ENCODE measurements around the gene SAXO1. TPM values are rescaled to one million over a fixed set of nuclear protein-coding genes. Genes with fewer than 3 reads are reported as not detected.

The SAXO1 gene
- total and polyA plus RNA-seq, 2 experiments from 2014 or later = 0.04 TPM; not detected in 1

DNA sequence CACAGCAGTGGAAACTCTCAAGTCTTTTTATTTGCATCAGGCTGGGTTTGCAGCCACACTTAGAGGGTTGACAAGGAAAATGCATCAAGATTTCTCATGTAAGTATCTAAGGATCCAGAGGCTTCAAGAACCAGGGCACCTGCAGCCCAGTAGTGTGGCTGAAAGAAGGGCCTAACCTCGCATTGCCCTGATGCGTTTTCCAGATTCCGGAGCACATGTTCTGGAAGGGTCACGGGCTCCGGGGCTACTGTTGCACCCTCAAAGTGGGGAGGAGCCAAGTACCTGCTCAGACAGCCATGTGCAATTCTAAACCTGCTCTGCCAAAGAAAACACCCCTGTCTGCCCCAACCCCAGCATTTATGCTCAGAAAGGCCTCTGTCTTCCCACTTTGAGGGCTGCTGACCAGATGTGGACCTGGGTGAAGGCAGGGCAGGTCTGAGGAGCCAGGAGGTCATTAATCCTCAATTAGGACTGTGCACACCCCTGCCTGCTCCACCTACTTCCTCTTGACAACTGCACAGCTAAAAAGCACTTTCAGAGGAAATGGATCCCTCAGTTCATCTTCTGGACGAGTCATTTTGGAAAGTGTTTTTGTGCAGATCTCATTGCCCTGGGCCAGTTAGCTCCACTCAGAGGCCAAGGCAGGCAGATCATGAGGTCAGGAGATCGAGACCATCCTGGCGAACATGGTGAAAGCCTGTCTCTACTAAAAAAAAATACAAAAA, 110.7 kb downstream of the SAXO1 start:
- DNase-seq (ENCODE audit: low spot score) = no peak
- Histone ChIP-seq H3K4me2 (no peak overlapping the region), H3K4me1 (ENCODE audit: insufficient read depth) (no peaks in the 10 kb centered on the region), H3K36me3 (replicated peaks; ENCODE audit: insufficient read depth, low read depth) (no peaks in the 10 kb centered on the region), H3K9me2 (replicated peaks; ENCODE audit: insufficient read depth) (no peaks in the 10 kb centered on the region), H3K27me3 (no peaks in the 10 kb centered on the region), H3K79me2 (no peaks in the 10 kb centered on the region), H3K9me3 (ENCODE audit: low read depth) (no peaks in the 10 kb centered on the region), H3K4me3 (no peak overlapping the region), H2AFZ (no peak overlapping the region), H3K27ac (no peak overlapping the region), H4K20me1 (ENCODE audit: insufficient read depth, poor library complexity, severe bottlenecking) (no peaks in the 10 kb centered on the region)
- WGBS (ENCODE audit: low lambda C conversion rate, missing lambda C conversion rate) = 87% methylated on average over 8 of the region's 8 CpGs
- no peak for TF ChIP-seq EZH2phosphoT487 (IDR thresholded peaks at IDR 0.05; ENCODE audit: low read depth, severe bottlenecking, unreplicated experiment)

DNA sequence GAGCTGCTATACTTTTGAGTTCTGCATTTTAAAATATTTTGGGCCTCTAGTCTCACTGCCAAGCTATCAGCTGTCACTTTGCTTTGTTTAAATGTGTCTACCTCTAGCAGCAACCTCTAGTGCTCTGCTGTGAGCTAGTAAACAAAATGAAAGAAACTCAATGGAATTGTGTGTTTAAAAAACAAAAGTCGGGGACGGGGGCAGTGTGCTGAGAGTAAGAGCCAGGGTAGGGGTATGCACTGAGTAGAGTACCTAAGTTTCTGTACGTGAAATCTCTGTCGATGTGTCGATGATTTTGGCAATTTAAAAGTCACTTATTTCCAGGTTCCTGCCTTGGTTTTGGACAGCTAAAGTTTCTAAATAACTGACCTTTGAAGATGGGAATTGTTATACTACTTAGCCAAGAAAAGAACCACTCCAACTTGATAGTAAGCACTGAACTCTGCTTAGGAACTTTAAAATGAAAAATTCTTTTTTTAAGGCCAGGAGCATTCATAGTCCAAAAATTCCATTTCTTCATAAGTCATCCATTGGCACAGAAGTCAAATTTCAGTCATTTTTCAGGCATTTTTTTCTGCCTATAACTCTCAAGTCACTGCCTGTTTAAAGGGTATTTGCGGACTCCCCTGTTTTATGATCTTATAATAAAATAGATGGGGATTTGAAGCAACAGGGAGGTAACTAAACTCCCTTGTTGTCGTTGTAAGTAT, 111.5 kb downstream of the SAXO1 start:
- Histone ChIP-seq H3K27ac (no peak overlapping the region), H2AFZ (no peak overlapping the region)
- TF ChIP-seq EZH2 (IDR thresholded peaks at IDR 0.05; ENCODE audit: borderline replicate concordance) (no peak), EZH2phosphoT487 (IDR thresholded peaks at IDR 0.05; ENCODE audit: low read depth, severe bottlenecking, unreplicated experiment) (no peak)
- TF ChIP-seq, protein P1, sequence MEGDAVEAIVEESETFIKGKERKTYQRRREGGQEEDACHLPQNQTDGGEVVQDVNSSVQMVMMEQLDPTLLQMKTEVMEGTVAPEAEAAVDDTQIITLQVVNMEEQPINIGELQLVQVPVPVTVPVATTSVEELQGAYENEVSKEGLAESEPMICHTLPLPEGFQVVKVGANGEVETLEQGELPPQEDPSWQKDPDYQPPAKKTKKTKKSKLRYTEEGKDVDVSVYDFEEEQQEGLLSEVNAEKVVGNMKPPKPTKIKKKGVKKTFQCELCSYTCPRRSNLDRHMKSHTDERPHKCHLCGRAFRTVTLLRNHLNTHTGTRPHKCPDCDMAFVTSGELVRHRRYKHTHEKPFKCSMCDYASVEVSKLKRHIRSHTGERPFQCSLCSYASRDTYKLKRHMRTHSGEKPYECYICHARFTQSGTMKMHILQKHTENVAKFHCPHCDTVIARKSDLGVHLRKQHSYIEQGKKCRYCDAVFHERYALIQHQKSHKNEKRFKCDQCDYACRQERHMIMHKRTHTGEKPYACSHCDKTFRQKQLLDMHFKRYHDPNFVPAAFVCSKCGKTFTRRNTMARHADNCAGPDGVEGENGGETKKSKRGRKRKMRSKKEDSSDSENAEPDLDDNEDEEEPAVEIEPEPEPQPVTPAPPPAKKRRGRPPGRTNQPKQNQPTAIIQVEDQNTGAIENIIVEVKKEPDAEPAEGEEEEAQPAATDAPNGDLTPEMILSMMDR (IDR thresholded peaks at IDR 0.05; ENCODE audit: poor library complexity) = no peak

DNA sequence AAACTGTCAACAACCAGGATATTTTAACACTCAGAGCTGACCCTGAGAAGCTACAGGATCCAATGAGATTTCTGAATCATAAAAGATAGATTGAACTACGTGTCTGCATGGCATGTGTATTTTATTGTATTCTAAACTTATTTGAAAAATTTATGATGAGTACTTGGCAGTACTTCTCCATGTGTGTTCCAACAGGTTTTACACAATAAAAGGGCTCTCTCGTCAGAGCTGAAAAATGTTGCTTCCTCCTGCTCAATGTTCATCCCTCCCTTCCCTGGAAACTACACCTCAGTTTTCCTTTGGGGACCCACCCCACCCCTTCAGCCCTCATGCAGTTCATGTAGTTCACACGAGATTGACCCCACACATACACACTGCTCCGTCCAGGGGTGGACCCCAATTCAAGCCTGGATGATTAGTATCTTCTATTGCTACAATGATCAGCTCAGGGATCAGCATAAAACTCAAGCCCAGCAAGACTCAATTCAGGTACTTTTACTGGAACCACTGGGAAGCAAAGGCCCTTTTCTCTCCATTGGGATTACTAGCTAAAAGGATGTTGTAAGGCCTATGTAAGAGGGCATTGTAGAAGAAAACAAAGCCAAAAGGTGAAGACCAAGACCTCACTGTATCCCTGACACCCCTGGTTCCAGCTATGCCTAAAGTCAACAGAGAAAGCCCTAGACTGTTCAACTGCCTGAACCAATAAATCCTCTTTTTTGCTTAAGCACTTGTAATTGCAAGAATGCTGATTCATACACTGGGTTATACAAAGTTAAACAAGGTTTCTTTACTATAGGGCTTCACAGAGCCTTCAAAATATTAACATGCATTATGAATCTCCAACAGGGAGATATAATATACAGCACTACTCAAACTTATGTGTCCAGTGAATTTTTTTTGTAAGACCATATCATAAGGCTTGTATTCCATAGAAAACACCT, 112.6 kb downstream of the SAXO1 start:
- 82% methylated on average over 4 of the region's 4 CpGs for WGBS (ENCODE audit: low lambda C conversion rate, missing lambda C conversion rate)

More for the DNA sequence above, 111.5 kb downstream of the SAXO1 start:
- Histone ChIP-seq H3K4me3 (no peak overlapping the region), H3K27me3 (no peaks in the 10 kb centered on the region), H3K79me2 (no peaks in the 10 kb centered on the region), H3K36me3 (replicated peaks; ENCODE audit: insufficient read depth, low read depth) (no peaks in the 10 kb centered on the region), H3K4me2 (no peak overlapping the region), H3K9me2 (replicated peaks; ENCODE audit: insufficient read depth) (no peaks in the 10 kb centered on the region), H3K9me3 (ENCODE audit: low read depth) (no peaks in the 10 kb centered on the region), H3K4me1 (ENCODE audit: insufficient read depth) (no peaks in the 10 kb centered on the region), H4K20me1 (ENCODE audit: insufficient read depth, poor library complexity, severe bottlenecking) (no peaks in the 10 kb centered on the region)
- 72% methylated on average over 7 of the region's 7 CpGs for WGBS (ENCODE audit: low lambda C conversion rate, missing lambda C conversion rate)
- no peak for DNase-seq (ENCODE audit: low spot score)

More for the DNA sequence above, 112.6 kb downstream of the SAXO1 start:
- no peaks in the 10 kb centered on the region for H4K20me1 ChIP-seq (ENCODE audit: insufficient read depth, poor library complexity, severe bottlenecking)
- H3K9me3 ChIP-seq (ENCODE audit: low read depth) = no peaks in the 10 kb centered on the region
- no peak overlapping the region for H2AFZ ChIP-seq
- no peaks in the 10 kb centered on the region for H3K9me2 ChIP-seq (replicated peaks; ENCODE audit: insufficient read depth)
- no peaks in the 10 kb centered on the region for H3K79me2 ChIP-seq
- H3K4me2 ChIP-seq = no peak overlapping the region
- H3K4me3 ChIP-seq = no peak overlapping the region
- no peak for DNase-seq (ENCODE audit: low spot score)
- H3K36me3 ChIP-seq (replicated peaks; ENCODE audit: insufficient read depth, low read depth) = no peaks in the 10 kb centered on the region
- no peaks in the 10 kb centered on the region for H3K27me3 ChIP-seq
- H3K27ac ChIP-seq = no peak overlapping the region
- H3K4me1 ChIP-seq (ENCODE audit: insufficient read depth) = no peaks in the 10 kb centered on the region
- TF ChIP-seq EZH2phosphoT487 (IDR thresholded peaks at IDR 0.05; ENCODE audit: low read depth, severe bottlenecking, unreplicated experiment) = no peak
- TF ChIP-seq, protein P1 (IDR thresholded peaks at IDR 0.05; ENCODE audit: poor library complexity) = no peak
- TF ChIP-seq EZH2 (IDR thresholded peaks at IDR 0.05; ENCODE audit: borderline replicate concordance) = no peak
